CD4-positive, alpha-beta T cell treated with Interleukin-10 for 1 hour (primary cell): ENCODE measurements around the gene HERPUD2.

Experiments used
- DNase-seq: peaks from one replicate; pipeline ENCODE4 v3.0.0-alpha.2; 2020

HERPUD2 gene

DNA sequence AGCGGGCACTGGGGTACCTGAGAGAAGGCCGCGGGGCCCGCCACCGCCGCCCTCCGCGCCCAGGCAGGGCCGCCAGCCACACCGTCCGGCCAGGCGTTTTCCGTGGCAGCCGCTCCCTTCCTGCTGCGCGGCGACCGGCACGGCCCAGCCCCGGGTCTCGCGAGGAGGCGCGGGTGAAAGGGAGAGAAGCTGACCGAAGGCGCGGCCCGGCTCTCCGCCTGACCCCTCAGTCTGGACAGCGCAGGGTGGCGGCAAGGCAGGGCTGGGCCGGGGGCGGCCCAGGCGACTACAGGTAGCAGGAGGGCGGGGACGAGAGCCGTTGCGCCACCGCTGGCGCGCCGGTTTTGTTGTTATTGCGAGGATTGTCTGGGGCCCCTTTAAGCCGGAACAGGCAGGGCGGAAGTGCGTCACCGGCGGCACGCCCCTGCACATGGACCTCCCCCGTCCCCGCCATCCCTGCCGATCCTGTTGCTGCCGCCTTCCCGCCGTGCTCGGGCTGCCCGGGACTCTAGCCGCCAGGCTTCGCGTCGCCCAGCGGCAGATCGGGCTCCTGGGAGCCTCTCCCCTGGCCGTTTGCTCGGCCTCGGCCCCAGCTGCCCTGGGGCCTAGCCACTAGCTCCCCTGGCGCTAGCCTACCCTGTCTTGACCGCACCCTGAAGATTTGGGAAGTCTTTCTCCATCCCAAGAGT lies at the start of gene HERPUD2:
Gene HERPUD2, minus strand, starts transcription at position 352 of the 689 bp plus-strand sequence. CDS start 805 bp downstream, outside the sequence.
- peak; percentile 93 for DNase-seq

GRCh38 chr7:35738889-35739288 lies 44.0 kb upstream of the HERPUD2 start:
- DNase-seq: no peak

DNA sequence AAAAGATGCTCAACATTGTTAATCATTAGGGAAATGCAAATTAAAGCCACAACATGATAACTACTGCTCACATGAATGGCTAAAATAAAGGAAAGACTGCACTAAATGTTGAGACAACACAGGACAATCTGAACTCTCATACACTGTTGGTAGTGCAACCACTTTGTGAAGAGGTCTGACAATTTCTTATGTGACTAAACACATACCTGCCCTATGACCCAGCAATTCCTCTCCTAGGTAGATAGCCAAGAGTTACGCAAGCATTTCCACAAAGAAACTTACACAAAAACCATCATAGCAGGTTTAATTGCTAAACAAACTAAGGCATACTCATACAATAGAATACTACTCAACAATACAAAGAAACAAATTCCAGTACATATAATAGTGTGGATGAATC lies 41.8 kb upstream of the HERPUD2 start:
- no peak for DNase-seq

DNA sequence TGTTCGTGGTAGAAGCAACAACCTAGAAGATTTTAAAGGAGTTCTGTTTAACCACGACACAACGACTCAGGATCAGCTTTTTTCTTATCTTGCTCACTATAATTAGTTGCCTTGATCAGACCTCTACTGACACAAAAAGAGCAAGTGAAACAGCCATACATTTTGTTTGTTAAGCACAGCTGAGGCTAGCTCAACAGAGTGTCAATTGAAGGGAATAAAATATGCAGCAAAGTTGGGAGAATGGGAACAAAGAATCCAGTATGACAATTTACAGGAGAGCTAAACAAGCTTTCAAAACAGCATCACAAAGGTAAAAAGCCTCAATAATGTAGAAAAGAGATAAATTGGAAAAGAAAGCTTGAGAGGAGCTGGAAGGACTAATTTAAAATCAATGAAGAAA lies 40.5 kb upstream of the HERPUD2 start:
- DNase-seq: no peak

DNA sequence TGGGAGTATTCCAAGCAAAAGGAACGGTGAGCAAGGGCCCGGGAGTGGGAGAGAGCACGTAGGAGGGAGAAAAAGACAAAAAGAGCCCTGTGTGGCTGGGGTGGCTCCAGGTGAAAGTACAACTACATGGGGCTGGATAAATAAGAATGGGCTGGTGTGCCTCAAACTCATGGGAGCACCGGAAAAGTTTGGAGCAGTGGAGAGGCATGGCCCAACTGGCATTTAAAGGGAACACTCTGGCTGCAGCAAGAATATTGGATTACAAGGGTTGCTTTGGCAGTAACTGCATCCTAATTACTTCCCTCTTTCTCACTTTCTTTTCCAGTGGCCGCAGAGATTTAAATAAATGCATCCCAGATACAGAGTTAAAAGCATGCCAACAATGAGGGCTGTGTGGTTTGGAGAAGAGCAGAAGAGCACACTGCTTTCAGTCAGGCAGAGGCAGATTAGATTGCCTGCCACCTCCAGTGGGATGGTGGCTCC lies 39.1 kb upstream of the HERPUD2 start:
- DNase-seq: no peak

DNA sequence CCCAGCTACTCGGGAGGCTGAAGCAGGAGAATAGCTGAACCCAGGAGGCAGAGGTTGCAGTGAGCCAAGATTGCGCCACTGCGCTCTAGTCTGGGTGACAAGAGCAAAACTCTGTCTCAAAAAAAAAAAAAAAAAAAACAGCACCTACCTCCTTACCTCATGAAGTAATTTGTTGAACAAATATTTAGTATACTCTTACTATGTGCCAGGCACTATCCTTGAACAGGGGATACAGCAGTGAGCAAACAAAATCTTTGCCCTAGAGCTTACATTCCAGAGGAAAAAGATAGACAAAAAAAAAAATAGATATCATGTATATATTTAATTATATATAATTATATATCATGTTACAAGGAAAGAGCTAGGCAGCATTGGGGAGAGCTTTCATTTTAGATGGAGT lies 36.4 kb upstream of the HERPUD2 start:
- DNase-seq: no peak

DNA sequence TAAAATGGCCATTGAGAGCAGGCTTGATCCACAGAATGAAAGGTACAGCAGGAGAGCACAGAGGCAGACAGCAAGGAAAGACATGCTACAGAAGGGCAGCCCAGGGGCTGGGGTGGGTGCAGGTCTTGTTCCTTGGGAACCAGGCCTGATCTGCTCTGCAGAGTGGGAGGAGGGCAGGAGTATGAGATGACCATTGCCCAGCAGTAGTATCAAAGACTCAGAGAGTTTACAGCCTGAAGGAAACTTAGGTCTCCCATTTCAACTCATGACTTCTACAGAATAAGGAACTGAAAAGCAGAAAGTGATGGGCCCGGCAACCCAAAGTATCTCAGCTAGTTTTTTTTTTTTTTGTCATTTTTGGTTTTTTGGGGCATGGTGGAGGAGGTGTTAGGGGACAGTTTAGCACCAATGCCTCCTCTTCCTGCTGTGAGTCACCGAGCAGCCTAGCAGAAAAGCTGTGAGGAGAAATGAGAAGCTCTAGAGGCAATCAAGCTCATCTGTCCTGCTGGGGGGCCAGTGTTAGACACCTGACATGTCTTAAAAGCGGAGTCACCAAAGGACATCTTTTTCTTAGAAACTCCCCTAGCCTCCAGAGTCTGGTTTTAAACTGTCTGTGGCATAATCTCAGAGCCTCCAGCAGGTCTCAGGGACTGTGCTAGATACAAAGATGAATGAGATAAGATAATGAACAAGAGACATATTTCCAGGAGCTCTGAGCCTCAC lies 34.3 kb upstream of the HERPUD2 start:
- DNase-seq: peak; percentile 65

- DNase-seq: no peak
Measured at GRCh38 chr7:35728412-35729060, 33.6 kb upstream of the HERPUD2 start.

DNA sequence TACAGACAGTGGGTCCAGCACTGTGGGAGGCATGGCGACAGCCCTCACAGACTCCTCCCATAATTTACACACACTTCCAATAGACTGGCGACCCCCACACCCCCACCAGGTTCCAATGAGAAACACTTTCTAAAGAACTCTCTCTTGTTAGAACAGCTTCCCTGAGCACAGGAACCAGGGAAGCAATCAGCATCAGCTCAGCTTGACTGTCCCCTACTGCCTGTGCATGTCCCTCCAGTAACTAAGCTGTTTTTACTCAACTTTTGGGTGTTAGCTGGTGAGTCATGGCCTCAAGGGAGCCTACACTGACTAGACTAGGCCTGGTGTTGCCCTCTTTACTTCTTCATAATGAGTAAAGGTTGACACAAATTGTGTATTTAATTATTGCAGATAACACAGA lies 32.6 kb upstream of the HERPUD2 start:
- peak; percentile 16 for DNase-seq

- DNase-seq: no peak
Measured at GRCh38 chr7:35726654-35727053, 31.7 kb upstream of the HERPUD2 start.

GRCh38 chr7:35725280-35725680 lies 30.3 kb upstream of the HERPUD2 start:
- peak; percentile 79 for DNase-seq

- DNase-seq: peak; percentile 51
Measured at GRCh38 chr7:35723011-35723410, 28.1 kb upstream of the HERPUD2 start.

DNA sequence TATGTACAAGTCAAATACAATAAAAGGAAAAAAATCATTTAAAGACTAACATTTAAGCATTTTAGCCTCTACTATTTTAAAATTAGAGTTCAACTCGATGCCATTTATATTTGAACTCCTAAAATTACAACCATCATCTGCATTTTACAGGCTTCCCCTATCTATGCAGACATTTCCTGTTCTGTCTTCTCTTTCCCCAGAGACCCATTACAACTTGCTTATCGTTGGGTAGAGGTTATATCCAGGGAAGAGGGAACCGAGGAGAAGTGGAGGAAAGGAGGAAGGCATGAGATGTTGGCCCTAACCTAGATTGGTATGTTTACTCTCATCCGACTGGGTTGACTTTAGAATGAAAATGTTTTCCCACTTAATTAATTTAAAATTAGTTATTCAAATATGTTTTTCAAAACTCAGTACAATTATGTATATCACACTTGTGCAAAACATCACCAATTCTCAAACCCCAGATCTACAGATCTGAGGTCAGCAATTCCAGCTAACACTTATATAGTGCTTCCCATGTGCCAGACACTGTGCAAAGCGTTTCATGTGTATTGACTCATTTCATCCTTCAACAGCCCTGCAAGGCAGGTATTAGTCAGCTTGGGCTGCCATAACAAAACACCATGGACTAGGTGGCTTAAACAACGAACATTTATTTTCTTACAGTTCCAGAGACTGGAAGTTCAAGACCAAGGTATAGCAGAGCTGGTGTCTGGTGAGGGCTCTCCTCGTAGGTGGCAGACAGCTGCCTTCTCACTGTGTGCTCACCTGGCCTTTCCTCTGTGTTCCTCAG lies 27.3 kb upstream of the HERPUD2 start:
- no peak for DNase-seq

DNA sequence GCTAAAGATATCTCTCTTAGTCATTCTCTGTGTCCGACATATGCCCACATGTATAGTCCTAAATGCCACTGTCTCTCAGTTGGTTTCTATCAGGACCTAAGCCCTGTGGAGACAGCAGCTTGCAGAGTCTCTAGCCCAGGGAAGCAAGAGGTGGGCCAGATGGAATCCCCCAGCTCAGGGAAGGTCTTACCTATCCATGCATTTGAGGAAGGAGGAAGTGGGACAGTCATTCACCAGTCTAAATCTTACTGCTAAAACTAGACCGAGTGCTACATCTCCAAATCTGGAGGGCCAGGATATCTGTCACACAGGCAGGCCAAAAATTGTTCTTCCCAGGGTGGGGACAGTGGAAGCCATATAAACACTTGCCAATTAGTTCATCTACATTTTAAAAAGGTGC lies 26.4 kb upstream of the HERPUD2 start:
- DNase-seq: no peak

- DNase-seq: no peak
Measured at GRCh38 chr7:35720849-35721248, 25.9 kb upstream of the HERPUD2 start.

DNA sequence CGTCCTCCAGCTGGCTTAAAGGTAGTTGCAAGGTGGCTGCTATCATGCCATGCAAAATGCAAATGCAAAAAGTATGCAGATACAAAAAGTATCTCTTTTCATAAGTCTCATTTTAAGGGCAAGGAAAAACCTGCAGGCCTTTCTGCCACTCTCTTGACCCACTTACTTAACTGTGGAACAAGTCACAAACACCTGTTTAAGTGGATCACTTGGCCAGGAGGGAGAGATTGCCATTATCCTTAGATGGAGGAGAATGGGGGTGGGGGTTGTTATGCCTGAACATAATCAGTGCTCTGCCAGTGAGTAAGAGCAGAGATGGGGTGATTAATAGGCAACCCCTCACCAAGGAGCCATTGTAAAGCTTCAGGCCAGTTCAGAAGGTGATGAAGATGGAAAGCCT lies 25.1 kb upstream of the HERPUD2 start:
- DNase-seq: no peak

DNA sequence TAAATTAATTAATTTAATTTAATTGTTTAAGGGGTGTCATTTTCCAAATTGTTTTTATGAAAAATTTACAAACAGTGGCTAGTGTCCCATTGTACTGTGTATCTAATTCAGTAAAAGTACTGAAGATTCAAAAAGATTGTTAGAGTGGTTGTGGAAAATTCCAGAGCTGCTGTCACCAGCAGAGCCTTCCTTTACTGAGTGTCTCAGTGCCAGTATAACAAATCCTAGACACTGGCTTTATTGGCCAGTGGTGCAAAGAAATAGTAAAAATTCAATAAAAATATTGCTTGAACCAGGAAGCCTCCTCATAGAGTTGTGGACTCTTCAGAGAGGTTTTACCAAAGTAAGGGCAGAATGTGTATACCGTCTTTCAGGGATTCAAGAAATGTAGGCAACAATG lies 23.1 kb upstream of the HERPUD2 start:
- DNase-seq: no peak

DNA sequence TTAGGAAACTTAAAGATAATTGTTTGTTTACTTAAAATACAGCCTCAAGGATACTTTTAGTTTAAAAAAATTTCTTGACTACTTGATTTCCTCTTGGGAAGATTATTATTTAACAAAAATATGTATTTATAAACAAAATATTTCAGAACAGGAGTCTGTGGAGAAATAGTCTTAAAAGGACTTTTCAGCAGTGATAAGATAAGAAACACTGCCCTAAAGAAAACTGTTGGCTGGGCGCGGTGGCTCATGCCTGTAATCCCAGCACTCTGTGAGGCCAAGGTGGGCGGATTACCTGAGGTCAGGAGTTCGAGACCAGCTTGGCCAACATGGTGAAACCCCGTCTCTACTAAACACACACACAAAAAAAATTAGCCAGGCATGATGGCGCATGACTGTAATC lies 22.6 kb upstream of the HERPUD2 start:
- no peak for DNase-seq

DNA sequence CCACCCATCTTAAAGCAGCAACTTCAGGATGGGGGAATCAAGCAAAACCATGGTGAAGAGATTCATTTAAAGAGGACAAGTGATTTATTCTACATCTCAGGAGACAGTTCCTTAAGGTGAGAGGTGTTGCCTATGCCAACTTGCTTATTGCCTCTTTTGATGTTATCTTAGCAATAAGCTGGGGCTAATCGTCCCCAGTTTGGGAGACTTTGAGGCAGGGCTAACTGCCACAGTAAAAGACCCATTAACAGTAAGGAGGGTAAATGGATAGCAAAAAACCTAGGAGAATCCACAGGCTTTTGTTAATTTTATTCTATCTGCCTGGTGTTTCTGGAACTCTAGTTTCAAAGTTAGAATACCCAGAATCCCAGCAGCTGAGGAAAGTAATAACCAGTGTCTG lies 22.1 kb upstream of the HERPUD2 start:
- no peak for DNase-seq

- DNase-seq: no peak
Measured at GRCh38 chr7:35716038-35716803, 21.3 kb upstream of the HERPUD2 start.

DNA sequence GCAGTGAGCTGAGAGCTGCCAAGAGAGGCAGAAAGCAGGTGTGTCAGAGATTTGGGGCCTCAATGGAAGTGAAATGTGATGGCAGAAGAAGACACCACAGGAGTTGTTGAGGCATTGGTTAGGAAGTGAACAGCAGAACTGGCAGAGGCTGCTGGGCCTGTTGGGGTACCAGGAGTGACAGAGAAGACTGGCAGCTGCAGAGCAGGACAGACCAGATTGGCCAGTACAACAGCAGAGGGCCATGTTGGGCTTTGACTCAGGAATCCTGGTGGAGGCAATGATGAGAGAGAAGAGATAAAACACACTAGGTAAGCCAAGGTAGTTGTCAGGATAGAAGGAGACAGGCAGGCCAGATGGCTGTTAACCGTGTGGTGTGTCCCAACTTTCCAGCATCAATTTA lies 19.9 kb upstream of the HERPUD2 start:
- DNase-seq: no peak

DNA sequence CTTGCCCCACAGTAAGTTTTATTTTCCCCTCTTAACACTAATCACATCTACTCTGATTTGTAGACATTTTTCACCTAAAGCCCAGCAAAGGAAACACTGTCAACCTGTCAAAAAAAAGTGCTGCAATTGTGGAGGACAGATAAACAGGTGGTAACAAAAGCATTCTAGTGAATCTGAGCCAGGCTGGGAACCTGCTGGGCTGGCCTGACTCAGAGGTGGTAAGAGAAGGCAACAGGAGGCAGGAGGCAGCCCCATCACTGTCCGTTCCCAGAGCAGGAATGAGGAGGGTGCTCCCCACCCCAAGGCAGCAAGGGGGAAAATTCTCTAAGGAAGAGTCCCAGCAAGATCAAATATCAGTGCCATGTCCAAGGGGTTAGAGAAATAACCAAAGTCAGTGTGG lies 19.5 kb upstream of the HERPUD2 start:
- DNase-seq: no peak
